Measurements from ENCODE around the gene PHF12.

- TF ChIP-seq, protein P1, sequence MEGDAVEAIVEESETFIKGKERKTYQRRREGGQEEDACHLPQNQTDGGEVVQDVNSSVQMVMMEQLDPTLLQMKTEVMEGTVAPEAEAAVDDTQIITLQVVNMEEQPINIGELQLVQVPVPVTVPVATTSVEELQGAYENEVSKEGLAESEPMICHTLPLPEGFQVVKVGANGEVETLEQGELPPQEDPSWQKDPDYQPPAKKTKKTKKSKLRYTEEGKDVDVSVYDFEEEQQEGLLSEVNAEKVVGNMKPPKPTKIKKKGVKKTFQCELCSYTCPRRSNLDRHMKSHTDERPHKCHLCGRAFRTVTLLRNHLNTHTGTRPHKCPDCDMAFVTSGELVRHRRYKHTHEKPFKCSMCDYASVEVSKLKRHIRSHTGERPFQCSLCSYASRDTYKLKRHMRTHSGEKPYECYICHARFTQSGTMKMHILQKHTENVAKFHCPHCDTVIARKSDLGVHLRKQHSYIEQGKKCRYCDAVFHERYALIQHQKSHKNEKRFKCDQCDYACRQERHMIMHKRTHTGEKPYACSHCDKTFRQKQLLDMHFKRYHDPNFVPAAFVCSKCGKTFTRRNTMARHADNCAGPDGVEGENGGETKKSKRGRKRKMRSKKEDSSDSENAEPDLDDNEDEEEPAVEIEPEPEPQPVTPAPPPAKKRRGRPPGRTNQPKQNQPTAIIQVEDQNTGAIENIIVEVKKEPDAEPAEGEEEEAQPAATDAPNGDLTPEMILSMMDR (IDR thresholded peaks at IDR 0.05): no peak
- TF ChIP-seq POLR2A (IDR thresholded peaks at IDR 0.05): no peak
Observed at GRCh38 chr17:28907709-28908475, 43.4 kb downstream of the PHF12 start.
